ENCODE data around the gene MYO16.

The MYO16 gene

DNA sequence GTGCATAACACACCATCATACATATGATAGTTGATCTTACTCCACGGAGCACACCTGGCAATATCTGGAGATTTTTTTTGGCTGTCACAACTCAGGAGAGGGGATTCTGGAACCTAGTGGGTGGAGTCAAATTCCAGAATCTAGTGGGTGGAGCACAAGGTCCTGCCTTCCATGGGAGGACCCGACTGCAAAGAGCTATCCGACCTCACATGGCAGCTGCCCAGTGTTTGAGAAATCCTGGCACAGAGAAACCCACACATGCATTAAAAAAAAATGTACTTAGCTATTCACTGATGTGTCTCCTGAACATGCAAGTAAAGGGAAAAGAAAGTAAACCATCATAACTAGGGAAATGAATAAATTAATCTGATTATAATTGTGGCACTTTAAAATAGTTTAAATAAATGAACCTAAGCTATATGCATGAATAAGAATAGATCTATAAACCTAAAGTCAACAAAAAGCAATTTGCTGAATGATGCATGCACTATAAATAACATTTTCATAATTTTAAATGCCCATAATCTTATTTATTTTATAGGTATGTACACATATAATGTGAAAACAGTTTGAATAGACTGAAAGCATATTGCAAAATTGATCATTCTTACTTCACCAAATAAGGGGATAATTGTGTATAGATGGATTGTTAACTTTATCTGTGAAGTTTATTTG lies 300.3 kb downstream of the MYO16 start:
- TF ChIP-seq, protein P1, sequence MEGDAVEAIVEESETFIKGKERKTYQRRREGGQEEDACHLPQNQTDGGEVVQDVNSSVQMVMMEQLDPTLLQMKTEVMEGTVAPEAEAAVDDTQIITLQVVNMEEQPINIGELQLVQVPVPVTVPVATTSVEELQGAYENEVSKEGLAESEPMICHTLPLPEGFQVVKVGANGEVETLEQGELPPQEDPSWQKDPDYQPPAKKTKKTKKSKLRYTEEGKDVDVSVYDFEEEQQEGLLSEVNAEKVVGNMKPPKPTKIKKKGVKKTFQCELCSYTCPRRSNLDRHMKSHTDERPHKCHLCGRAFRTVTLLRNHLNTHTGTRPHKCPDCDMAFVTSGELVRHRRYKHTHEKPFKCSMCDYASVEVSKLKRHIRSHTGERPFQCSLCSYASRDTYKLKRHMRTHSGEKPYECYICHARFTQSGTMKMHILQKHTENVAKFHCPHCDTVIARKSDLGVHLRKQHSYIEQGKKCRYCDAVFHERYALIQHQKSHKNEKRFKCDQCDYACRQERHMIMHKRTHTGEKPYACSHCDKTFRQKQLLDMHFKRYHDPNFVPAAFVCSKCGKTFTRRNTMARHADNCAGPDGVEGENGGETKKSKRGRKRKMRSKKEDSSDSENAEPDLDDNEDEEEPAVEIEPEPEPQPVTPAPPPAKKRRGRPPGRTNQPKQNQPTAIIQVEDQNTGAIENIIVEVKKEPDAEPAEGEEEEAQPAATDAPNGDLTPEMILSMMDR (IDR thresholded peaks at IDR 0.05; ENCODE audit: extremely low read depth, insufficient read depth, missing control alignments), result no peak
- DNase-seq (ENCODE audit: low spot score), result no peak
- in situ Hi-C loops (cut with MboI; ENCODE audit: low pct_unique_long_range_greater_than_20kb, low sequenced_read_pairs, unreplicated experiment), result no loop called here

DNA sequence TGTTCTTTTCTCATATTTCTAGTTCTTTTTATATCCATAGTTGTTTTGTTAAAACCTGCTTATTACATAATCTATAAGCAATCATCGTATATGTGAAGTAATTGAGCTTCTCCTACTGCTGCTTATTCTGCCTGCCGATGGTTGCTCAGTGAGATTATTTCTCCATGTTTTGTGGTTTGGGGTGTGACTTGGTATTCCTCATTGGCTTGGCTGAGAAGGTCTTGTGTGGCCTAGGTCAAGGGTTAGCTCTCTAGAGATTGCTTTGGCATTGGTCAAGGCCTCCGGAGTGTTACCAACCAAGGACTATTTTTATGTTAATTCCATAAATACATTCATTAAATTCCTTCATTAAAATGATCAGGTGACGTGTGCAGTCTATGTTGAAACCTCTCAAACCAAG lies 302.8 kb downstream of the MYO16 start:
- DNase-seq (ENCODE audit: low spot score), result no peak
- TF ChIP-seq, protein P1 (IDR thresholded peaks at IDR 0.05; ENCODE audit: extremely low read depth, insufficient read depth, missing control alignments), result no peak
- in situ Hi-C loops (cut with MboI; ENCODE audit: low pct_unique_long_range_greater_than_20kb, low sequenced_read_pairs, unreplicated experiment), result no loop called here

DNA sequence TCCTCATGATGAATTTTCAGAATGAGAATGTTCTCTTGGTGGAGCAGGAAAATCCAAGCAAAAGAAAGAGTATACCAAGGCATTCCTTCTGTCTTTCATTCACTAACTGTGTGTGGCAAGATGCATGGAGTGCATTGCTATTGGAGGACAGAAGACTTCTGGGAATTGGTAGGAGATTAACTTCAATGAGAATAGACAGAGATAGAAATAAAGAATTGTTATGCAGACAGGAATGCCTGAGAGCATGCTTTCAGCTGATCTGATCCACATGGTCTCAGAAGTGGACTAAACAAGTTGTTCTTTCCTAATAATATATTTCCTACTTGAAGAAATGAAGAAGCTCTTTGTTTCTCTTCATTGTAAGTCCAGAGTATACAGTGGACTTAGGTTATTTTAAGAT lies 303.6 kb downstream of the MYO16 start:
- TF ChIP-seq, protein P1 (IDR thresholded peaks at IDR 0.05; ENCODE audit: extremely low read depth, insufficient read depth, missing control alignments), result no peak
- in situ Hi-C loops (cut with MboI; ENCODE audit: low pct_unique_long_range_greater_than_20kb, low sequenced_read_pairs, unreplicated experiment), result no loop called here
- no peak for DNase-seq (ENCODE audit: low spot score)

DNA sequence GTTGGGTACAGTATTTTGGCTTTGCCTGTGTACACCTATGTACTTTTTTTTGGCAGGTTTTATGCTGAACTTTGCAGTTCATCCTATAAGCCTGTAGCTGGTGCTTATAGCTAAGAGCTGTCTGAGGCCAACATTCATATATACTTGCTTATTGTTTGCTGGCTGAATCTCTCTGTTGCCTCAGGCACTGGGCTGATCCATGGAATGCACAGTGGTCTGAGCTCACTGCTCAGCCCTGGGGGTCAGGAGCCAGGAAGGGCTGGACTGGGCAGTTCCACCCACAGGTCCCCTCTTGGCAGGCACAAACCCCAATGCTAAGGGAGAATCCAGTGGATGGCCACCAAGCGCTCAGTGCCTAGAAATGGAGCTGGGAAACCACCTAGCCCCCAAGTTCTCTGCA lies 308.7 kb downstream of the MYO16 start:
- TF ChIP-seq, protein P1 (IDR thresholded peaks at IDR 0.05; ENCODE audit: extremely low read depth, insufficient read depth, missing control alignments), result no peak

DNA sequence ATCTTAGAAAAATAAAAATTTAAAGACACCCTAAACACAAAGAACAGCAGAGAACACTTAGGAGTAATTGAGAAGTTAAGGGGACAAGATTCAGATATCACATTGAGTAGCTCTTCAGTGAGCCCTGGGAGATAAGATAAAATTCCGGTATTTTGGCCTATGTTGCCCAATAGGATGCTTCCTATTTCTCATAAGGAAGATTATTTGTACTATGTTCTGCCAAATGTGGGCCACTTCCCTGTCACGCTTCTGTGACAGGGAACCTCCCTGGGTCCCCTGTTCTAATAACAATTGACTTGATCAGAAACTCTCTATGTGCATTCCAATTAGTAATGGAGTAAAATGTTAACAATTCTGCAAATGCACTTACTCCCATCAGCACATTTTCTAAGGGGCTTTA lies 310.7 kb downstream of the MYO16 start:
- in situ Hi-C loops (cut with MboI; ENCODE audit: low pct_unique_long_range_greater_than_20kb, low sequenced_read_pairs, unreplicated experiment), result no loop called here
- TF ChIP-seq, protein P1 (IDR thresholded peaks at IDR 0.05; ENCODE audit: extremely low read depth, insufficient read depth, missing control alignments), result no peak
- no peak for DNase-seq (ENCODE audit: low spot score)

More for the DNA sequence above, 308.7 kb downstream of the MYO16 start:
- in situ Hi-C loops (cut with MboI; ENCODE audit: low pct_unique_long_range_greater_than_20kb, low sequenced_read_pairs, unreplicated experiment), result no loop called here
- DNase-seq (ENCODE audit: low spot score), result no peak

DNA sequence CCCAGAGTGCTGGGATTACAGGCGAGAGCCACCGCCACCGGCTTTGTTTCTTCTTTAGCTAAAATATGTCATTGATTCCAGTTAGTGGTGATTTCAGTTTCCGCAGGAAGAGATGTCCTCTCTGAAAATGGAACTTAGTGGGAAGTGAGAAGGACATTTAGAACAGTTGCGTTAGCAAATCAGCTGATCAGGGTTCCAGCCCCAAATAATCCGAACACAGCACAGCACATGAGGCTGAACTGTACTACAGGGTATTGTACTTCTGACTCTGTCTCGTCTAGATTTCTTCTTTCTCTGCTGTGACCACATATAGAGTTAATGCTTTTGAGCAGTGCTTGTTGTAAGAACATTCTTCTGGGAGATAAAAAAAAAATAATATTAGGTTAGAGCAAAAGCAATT lies 314.4 kb downstream of the MYO16 start:
- in situ Hi-C loops (cut with MboI; ENCODE audit: low pct_unique_long_range_greater_than_20kb, low sequenced_read_pairs, unreplicated experiment), result no loop called here
- no peak for DNase-seq (ENCODE audit: low spot score)
- TF ChIP-seq, protein P1 (IDR thresholded peaks at IDR 0.05; ENCODE audit: extremely low read depth, insufficient read depth, missing control alignments), result no peak

All from GM13977 (cell line).